ENCODE measurements around the gene ADAMTS16.

- TF ChIP-seq CBX5 (IDR thresholded peaks at IDR 0.05; ENCODE audit: borderline replicate concordance, low read depth) (no peak), DPF2 (IDR thresholded peaks at IDR 0.05) (no peak), ZEB2 (IDR thresholded peaks at IDR 0.05) (no peak), ZNF274 (IDR thresholded peaks at IDR 0.05; ENCODE audit: borderline replicate concordance, low read depth, low read length) (no peak)
Observed at GRCh38 chr5:5356765-5357164, 216.6 kb downstream of the ADAMTS16 start.
